ENCODE measurements around the gene ASIC5.

- no peak for TF ChIP-seq CREB1 (IDR thresholded peaks at IDR 0.05; ENCODE audit: low read depth)
- no peak for TF ChIP-seq EP300 (IDR thresholded peaks at IDR 0.05; ENCODE audit: borderline replicate concordance)
These were observed 33.4 kb downstream of the ASIC5 start for GRCh38 chr4:155832664-155833063.
